Common myeloid progenitor, CD34-positive (primary cell): ENCODE results near the gene EIF5A.
"Not testable (repeated sequence)": the region's sequence is repeated elsewhere in the genome, so short reads cannot be mapped to it uniquely, and the experiment has no call there.

Experiments used
- CTCF ChIA-PET: fragments of 350-600 bp; sonication (Branson Sonifier 250); formaldehyde crosslinking; loops from one replicate; lab custom pipeline; 2021; ENCODE audit warnings: antibody characterized with exemption; lab: Charles Lee
- POLR2A ChIA-PET: fragments of 350-600 bp; sonication (Branson Sonifier 250); formaldehyde crosslinking; loops from one replicate; lab custom pipeline; 2021; ENCODE audit warnings: antibody characterized with exemption; lab: Charles Lee
- DNase-seq, 3 donors: peaks; one replicate each; pipeline versions ENCODE4 v3.0.0 to v3.0.0-alpha.2; 2013
- H3K27ac ChIP-seq, 2 experiments: 1 replicate in 1 of 2; 2 replicates in 1 of 2; pipeline ENCODE4 v1.7.0; 2013; ENCODE audit warnings: inconsistent platforms in 2 of 2, low read length in 2 of 2, mild to moderate bottlenecking in 2 of 2, low read depth in 1 of 2, moderate library complexity in 1 of 2; ENCODE audit not compliant: severe bottlenecking in 2 of 2, insufficient read depth in 1 of 2, poor library complexity in 1 of 2
- H3K27me3 ChIP-seq, 5 experiments: replicated peaks in 2 of 5; 1 replicate in 3 of 5; 2 replicates in 2 of 5; pipeline versions ENCODE4 v1.6.1 to v1.7.0; 2013; ENCODE audit warnings: low read length in 4 of 5, mild to moderate bottlenecking in 2 of 5, moderate library complexity in 2 of 5, inconsistent platforms in 1 of 5; ENCODE audit not compliant: insufficient read depth in 5 of 5, control insufficient read depth in 4 of 5
- H3K36me3 ChIP-seq, 4 experiments: 1 replicate in 2 of 4; 2 replicates in 2 of 4; pipeline versions ENCODE4 v1.6.1 to v1.7.0; 2013; ENCODE audit warnings: low read length in 3 of 4, control low read depth in 1 of 4, mild to moderate bottlenecking in 1 of 4; ENCODE audit not compliant: control insufficient read depth in 4 of 4, insufficient read depth in 4 of 4
- H3K4me1 ChIP-seq, 4 experiments: 1 replicate in 3 of 4; 2 replicates in 1 of 4; pipeline versions ENCODE4 v1.6.1 to v1.7.1; 2013; ENCODE audit warnings: low read length in 3 of 4, mild to moderate bottlenecking in 3 of 4, control low read depth in 1 of 4, inconsistent platforms in 1 of 4, moderate library complexity in 1 of 4; ENCODE audit not compliant: control insufficient read depth in 4 of 4, insufficient read depth in 4 of 4; ENCODE audit errors: control extremely low read depth in 1 of 4
- H3K4me3 ChIP-seq, 7 experiments: 1 replicate in 4 of 7; 2 replicates in 3 of 7; pipeline versions ENCODE4 v1.5.1 to v1.7.0; 2013; ENCODE audit warnings: mild to moderate bottlenecking in 7 of 7, low read length in 6 of 7, moderate library complexity in 6 of 7, inconsistent platforms in 2 of 7, low read depth in 2 of 7, control low read depth in 1 of 7; ENCODE audit not compliant: insufficient read depth in 4 of 7, control insufficient read depth in 1 of 7; ENCODE audit errors: extremely low read depth in 1 of 7
- H3K9me3 ChIP-seq, 5 experiments: 1 replicate in 4 of 5; 2 replicates in 1 of 5; pipeline versions ENCODE4 v1.6.1 to v1.7.1; 2013; ENCODE audit warnings: low read length in 4 of 5, mild to moderate bottlenecking in 2 of 5, inconsistent platforms in 1 of 5, low read depth in 1 of 5, moderate library complexity in 1 of 5; ENCODE audit not compliant: control insufficient read depth in 4 of 5, insufficient read depth in 2 of 5; ENCODE audit errors: control extremely low read depth in 1 of 5
- WGBS: methylation state at CpG from one replicate; pipeline ENCODE4 v1.1.5; 2013; ENCODE audit not compliant: insufficient coverage; 5-methylcytosine and 5-hydroxymethylcytosine counted together

The EIF5A gene

DNA sequence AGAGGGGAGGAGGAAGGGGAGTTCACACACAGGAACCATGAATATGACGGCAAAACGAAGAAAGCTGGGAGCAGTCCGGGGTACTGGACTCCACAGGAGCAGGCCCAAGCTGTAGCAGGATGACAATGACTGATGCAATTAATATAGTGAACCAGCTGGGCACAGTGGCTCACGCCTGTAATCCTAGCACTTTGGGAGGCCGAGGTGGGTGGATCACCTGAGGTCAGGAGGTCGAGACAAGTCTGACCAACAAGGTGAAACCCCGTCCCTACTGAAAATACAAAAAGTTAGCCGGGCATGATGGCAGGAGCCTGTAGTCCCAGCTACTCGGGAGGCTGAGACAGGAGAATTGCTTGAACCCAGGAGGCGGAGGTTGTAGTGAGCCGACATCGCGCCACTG, 28.3 kb downstream of the EIF5A start:
- Histone ChIP-seq H3K4me3 (peak overlapping the region in 6 of 7 experiments; percentile 67 to 83 (median 78)), H3K27ac (peak overlapping the region in 1 of 2 experiments; percentile 79), H3K4me1 (peaks cover 12 to 52% (median 46%) of the 10 kb centered on the region in 4 experiments), H3K36me3 (peaks cover 2 to 21% (median 10%) of the 10 kb centered on the region in 4 experiments)
- ChIA-PET CTCF (interaction anchor here (0.6 to 18.5 kb wide), 10 partner anchors 10 to 115 kb away, joined by 3 to 314 read pairs (median 8); partner anchors contain the start of genes ACADVL, DLG4 and NEURL4), POLR2A (interaction anchor here (0.9 to 1.2 kb wide), 3 partner anchors 16 to 115 kb away, joined by 3 to 4 read pairs (median 3); no protein-coding TSS in a partner anchor)
- WGBS = 87% methylated on average over 10 of the region's 13 CpGs
- not testable (repeated sequence) for H3K9me3 ChIP-seq, DNase-seq, H3K27me3 ChIP-seq

DNA sequence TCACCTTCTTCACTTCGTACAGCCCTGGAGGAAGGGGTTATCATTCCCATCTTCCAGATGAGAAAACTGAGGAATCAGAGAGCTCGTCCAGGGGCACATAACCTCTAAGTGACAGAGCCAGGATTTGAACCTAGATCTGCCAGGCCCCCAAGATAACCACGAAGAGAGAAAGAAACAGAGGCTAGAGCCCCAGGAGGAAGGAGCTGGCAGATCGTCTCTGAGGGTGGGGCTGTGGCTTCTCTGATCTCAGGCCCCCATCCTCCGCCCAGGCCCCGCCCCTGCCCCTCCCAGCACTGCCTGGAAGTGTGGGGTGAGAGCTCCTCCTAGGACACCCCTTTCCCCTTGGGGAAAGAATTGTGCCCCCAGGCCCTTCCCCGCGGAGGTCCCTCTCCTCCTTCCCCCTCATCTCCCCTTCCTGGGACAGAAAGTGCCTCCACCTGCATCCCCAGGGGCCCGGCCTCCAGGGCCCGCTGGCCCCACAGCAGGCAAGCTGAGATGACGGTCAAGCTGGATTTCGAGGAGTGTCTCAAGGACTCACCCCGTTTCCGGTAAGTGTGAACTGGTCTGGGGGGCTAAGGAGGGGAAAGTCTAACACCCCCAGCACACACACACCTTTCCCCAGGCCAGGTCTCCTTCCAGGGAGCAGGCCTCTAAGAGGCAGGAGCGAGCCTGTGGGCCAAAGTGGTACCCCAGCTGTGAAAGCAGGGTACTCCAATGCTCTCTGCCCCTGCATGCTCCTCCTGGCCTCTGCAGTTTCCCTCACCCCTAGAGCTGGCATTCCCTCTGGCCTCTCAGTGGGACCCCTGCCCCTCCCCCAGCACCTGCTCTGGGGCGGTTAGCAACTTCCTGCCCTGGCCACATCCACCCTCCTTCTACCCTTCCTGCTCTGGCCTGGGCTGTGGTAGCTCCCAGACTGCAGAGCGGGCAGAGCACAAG, 29.1 kb downstream of the EIF5A start, which contains the start of gene ACAP1:
ACAP1 (plus strand) TSS at position 290 of the 936 bp plus-strand sequence; CDS start at position 496, 206 bp downstream.
- H3K4me1 ChIP-seq = peaks cover 12 to 49% (median 45%) of the 10 kb centered on the region in 4 experiments

DNA sequence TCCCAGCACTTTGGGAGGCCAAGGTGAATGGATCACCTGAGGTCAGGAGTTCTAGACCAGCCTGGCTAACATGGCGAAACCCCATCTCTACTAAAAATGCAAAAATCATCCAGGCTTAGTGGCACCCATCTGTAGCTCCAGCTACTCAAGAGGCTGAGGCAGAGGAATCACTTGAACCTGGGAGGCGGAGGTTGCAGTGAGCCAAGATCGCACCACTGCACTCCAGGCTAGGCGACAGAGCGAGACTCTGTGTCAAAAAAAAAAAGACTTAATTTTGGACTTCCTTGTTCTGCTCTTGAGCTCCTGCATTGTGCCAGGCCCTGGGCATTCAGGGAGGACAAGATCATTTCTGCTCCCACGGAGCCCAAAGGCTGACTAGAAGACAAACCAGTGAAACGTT, 30.2 kb downstream of the EIF5A start:
- peak overlapping the region in 6 of 7 experiments; percentile 67 to 83 (median 78) for H3K4me3 ChIP-seq

More for the DNA sequence above, 29.1 kb downstream of the EIF5A start, which contains the start of gene ACAP1:
- H3K27me3 ChIP-seq = no peaks in the 10 kb centered on the region
- H3K4me3 ChIP-seq = peak within 1 kb of the TSS; percentile 51 to 83 (median 76)
- H3K36me3 ChIP-seq = peaks cover 2 to 24% (median 15%) of the 10 kb centered on the region in 4 experiments
- ChIA-PET CTCF (interaction anchor here (0.6 to 18.5 kb wide), 13 partner anchors 9 to 116 kb away, joined by 3 to 314 read pairs (median 6); partner anchors contain the start of genes ACADVL, DLG4 and NEURL4), POLR2A (interaction anchor here (0.5 to 1.2 kb wide), 7 partner anchors 15 to 837 kb away, joined by 3 to 4 read pairs (median 3); no protein-coding TSS in a partner anchor)
- H3K27ac ChIP-seq = peak within 1 kb of the TSS; percentile 46 to 79
- peak in 2 of 3 donors; percentile 68 to 69 for DNase-seq
- WGBS = 3% methylated on average over 9 of the region's 17 CpGs
- no peaks in the 10 kb centered on the region for H3K9me3 ChIP-seq

DNA sequence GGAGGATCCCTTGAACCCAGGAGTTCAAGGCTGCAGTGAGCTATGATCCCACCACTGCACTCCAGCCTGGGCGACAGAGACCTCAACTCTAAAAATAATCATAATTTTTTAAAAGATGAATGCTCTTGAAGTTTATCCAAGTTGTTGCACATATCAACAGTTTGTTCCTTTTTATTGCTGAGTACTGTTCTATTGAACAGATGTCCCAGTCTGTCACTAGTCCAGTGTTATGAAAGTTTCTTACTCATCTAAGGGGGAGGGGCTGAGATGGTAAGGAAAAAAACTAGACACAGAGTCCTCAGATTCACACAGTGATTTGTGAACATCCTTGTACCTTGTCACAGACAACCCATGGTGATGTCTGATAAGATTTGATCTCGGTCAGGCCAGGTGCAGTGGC, 32.8 kb downstream of the EIF5A start:
- ChIA-PET CTCF (interaction anchor here (1.2 to 18.5 kb wide), 4 partner anchors 9 to 49 kb away, joined by 3 to 314 read pairs (median 24); partner anchors contain the start of gene NEURL4), POLR2A (no interaction called here)
- no peak for DNase-seq

More for the DNA sequence above, 30.2 kb downstream of the EIF5A start:
- H3K9me3 ChIP-seq, H3K27me3 ChIP-seq, DNase-seq, POLR2A ChIA-PET: not testable (repeated sequence)
- 27% methylated on average over 6 of the region's 7 CpGs for WGBS
- H3K4me1 ChIP-seq = peaks cover 9 to 40% (median 34%) of the 10 kb centered on the region in 4 experiments
- H3K27ac ChIP-seq = peak overlapping the region in 1 of 2 experiments; percentile 79
- H3K36me3 ChIP-seq = peaks cover 5 to 34% (median 20%) of the 10 kb centered on the region in 4 experiments
- CTCF ChIA-PET = interaction anchor here (0.7 to 18.5 kb wide), 9 partner anchors 8 to 123 kb away, joined by 3 to 314 read pairs (median 8); partner anchors contain the start of gene NEURL4

DNA sequence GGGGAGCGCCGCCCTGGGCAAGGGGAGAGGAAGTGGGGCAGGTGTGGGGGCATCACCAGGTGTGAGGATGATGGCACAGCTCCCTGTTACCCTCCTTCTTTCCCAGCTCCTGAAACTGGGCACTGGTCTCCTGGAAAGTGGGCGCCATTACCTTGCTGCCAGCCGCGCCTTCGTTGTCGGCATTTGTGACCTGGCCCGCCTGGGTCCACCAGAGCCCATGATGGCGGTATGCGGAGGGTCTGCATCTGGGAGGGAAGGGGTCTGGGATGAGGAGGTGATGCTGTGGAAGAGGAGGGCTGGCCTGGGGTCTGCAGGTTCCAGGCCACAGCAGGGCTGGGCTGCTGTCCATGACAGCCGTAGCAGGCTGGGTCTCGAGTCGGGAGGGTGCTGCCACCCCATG, 34.4 kb downstream of the EIF5A start:
- no peaks in the 10 kb centered on the region for H3K9me3 ChIP-seq
- no peak overlapping the region for H3K27ac ChIP-seq
- no peak overlapping the region for H3K4me3 ChIP-seq
- no peaks in the 10 kb centered on the region for H3K27me3 ChIP-seq
- 100% methylated on average over 5 of the region's 13 CpGs for WGBS
- no peak for DNase-seq
- POLR2A ChIA-PET = no interaction called here
- CTCF ChIA-PET = interaction anchor here (18.5 kb wide), 1 partner anchor 16 kb away, joined by 314 read pairs; the partner anchor contains the start of gene NEURL4
- peaks cover 11 to 73% (median 51%) of the 10 kb centered on the region in 4 experiments for H3K36me3 ChIP-seq
- peaks cover 5 to 16% (median 13%) of the 10 kb centered on the region in 4 experiments for H3K4me1 ChIP-seq

More for the DNA sequence above, 32.8 kb downstream of the EIF5A start:
- peaks cover 9 to 32% (median 29%) of the 10 kb centered on the region in 4 experiments for H3K4me1 ChIP-seq
- WGBS = 100% methylated on average over 1 of the region's 2 CpGs
- no peaks in the 10 kb centered on the region for H3K9me3 ChIP-seq
- H3K27ac ChIP-seq = no peak overlapping the region
- H3K27me3 ChIP-seq = no peaks in the 10 kb centered on the region
- H3K4me3 ChIP-seq = no peak overlapping the region
- peaks cover 5 to 57% (median 42%) of the 10 kb centered on the region in 4 experiments for H3K36me3 ChIP-seq

DNA sequence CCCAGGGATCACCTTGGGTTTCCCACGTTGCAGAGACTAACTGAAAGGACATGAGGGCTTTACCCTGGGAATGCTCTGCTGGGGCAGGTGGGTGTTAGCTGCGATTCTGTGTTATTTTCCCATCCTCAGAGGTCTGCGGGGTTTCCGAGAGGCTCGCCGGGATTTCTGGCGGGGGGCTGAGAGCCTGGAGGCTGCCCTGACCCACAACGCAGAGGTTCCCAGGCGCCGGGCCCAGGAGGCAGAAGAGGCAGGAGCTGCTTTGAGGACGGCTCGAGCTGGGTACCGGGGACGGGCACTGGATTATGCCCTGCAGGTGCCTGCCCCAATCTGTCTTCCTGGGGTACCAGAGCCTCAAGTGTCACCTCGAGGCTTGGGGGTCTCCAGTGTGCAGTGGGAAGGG, 35.8 kb downstream of the EIF5A start:
- H3K4me1 ChIP-seq = peaks cover 0 to 2% (median under 1%) of the 10 kb centered on the region in 4 experiments
- 90% methylated on average over 9 of the region's 15 CpGs for WGBS
- H3K27me3 ChIP-seq = no peaks in the 10 kb centered on the region
- H3K27ac ChIP-seq = no peak overlapping the region
- ChIA-PET POLR2A (interaction anchor here (0.7 kb wide), 1 partner anchor 498 kb away, joined by 3 read pairs; no protein-coding TSS in a partner anchor), CTCF (interaction anchor here (1.2 to 18.5 kb wide), 4 partner anchors 9 to 83 kb away, joined by 3 to 314 read pairs (median 6); partner anchors contain the start of gene NEURL4)
- peaks cover 14 to 83% (median 61%) of the 10 kb centered on the region in 4 experiments for H3K36me3 ChIP-seq
- DNase-seq = no peak
- no peak overlapping the region for H3K4me3 ChIP-seq
- H3K9me3 ChIP-seq = no peaks in the 10 kb centered on the region
